ENCODE data around the gene APLP2. TPM values are rescaled to one million over a fixed set of nuclear protein-coding genes. Genes with fewer than 3 reads are reported as not detected.

The APLP2 gene
- total RNA-seq, 1 experiment from 2014 or later: 345 TPM

- Mint-ChIP-seq H3K27ac (no peak overlapping the region), H3K4me1 (peaks cover 38% of the 10 kb centered on the region), H3K4me3 (no peak overlapping the region), H3K9me3 (no peaks in the 10 kb centered on the region), H3K27me3 (ENCODE audit: low read depth) (peaks cover 37% of the 10 kb centered on the region), H3K36me3 (no peaks in the 10 kb centered on the region)
- no peak for ATAC-seq
- POLR2A ChIA-PET: no interaction called here
- no peak for DNase-seq (ENCODE audit: low spot score)
- CTCF ChIA-PET: interaction anchor here (0.6 to 2.2 kb wide), 4 partner anchors 10 to 1379 kb away, joined by 3 to 17 read pairs (median 3); no protein-coding TSS in a partner anchor
- no peak for TF ChIP-seq FOXJ3 (CRISPR knock-in tag; IDR thresholded peaks at IDR 0.05; ENCODE audit: borderline replicate concordance)
- TF ChIP-seq, protein P1, sequence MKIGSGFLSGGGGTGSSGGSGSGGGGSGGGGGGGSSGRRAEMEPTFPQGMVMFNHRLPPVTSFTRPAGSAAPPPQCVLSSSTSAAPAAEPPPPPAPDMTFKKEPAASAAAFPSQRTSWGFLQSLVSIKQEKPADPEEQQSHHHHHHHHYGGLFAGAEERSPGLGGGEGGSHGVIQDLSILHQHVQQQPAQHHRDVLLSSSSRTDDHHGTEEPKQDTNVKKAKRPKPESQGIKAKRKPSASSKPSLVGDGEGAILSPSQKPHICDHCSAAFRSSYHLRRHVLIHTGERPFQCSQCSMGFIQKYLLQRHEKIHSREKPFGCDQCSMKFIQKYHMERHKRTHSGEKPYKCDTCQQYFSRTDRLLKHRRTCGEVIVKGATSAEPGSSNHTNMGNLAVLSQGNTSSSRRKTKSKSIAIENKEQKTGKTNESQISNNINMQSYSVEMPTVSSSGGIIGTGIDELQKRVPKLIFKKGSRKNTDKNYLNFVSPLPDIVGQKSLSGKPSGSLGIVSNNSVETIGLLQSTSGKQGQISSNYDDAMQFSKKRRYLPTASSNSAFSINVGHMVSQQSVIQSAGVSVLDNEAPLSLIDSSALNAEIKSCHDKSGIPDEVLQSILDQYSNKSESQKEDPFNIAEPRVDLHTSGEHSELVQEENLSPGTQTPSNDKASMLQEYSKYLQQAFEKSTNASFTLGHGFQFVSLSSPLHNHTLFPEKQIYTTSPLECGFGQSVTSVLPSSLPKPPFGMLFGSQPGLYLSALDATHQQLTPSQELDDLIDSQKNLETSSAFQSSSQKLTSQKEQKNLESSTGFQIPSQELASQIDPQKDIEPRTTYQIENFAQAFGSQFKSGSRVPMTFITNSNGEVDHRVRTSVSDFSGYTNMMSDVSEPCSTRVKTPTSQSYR (CRISPR knock-in tag; IDR thresholded peaks at IDR 0.05): no peak
- TF ChIP-seq, protein P2, sequence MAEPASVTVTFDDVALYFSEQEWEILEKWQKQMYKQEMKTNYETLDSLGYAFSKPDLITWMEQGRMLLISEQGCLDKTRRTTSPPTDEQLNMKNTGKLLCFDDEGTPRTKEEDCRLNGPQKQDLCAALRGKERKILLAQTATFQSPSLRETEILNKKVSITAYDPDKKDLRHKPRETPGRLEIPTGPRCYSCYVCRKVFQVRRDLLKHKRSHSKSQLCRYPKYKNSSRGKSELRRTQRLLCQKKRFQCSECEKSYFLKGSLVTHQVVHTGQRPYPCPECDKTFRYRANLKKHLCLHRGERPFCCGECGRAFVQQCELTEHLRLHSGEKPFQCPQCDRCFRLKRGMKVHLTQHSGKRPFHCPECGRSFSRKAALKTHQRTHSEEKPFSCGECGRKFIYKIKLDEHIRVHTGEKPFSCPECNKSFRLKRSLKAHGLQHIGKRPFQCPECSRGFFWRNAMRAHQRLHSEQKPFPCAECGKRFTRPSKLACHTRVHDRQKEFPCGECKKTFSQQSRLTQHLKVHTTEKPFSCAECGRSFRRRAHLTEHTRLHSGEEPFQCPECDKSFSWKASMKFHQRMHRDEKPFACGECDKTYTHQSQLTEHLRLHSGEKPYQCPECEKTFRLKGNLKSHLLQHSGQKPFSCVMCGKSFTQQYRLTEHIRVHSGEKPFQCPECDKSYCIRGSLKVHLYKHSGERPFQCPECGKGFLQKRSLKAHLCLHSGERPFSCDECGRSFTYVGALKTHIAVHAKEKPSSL (CRISPR knock-in tag; conservative IDR thresholded peaks at IDR 0.05): no peak
- TF ChIP-seq SP1 (CRISPR knock-in tag; conservative IDR thresholded peaks at IDR 0.05): no peak
These were observed 86.7 kb downstream of the APLP2 start for GRCh38 chr11:130156108-130157022.

DNA sequence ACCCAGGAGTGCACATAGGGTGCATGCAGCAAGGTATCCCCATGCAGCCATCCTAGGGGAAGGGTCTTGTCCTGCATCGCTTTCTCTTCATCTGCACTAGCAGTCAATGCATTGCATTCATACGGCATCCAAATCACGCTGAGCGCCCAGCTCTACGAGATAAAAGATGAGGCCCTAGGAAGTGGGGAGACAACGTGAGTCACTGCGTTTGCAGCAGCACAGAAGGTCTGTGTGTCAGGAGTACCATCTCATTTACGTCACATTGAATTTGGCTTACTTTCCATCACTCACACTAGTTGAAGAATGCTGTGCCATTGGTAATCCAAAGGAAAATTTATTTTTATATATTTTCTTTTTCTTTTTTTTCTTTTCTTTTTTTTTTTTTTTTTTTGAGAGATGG, 87.4 kb downstream of the APLP2 start:
- Mint-ChIP-seq H3K27ac (no peak overlapping the region), H3K4me1 (peaks cover 45% of the 10 kb centered on the region), H3K9me3 (no peaks in the 10 kb centered on the region), H3K27me3 (ENCODE audit: low read depth) (peaks cover 45% of the 10 kb centered on the region), H3K4me3 (no peak overlapping the region), H3K36me3 (no peaks in the 10 kb centered on the region)
- DNase-seq (ENCODE audit: low spot score) (no peak), ATAC-seq (no peak)
- CTCF ChIA-PET: interaction anchor here (0.6 to 5.1 kb wide), 3 partner anchors 11 to 1379 kb away, joined by 3 to 34 read pairs (median 3); no protein-coding TSS in a partner anchor
- TF ChIP-seq PRRX2 (CRISPR knock-in tag; IDR thresholded peaks at IDR 0.05): no peak
- no peak for TF ChIP-seq FOXJ3 (CRISPR knock-in tag; IDR thresholded peaks at IDR 0.05; ENCODE audit: borderline replicate concordance)
- no peak for TF ChIP-seq TEAD1 (CRISPR knock-in tag; IDR thresholded peaks at IDR 0.05)
- TF ChIP-seq AFF4 (CRISPR knock-in tag; IDR thresholded peaks at IDR 0.05; ENCODE audit: borderline replicate concordance): no peak
- no peak for TF ChIP-seq RORB (CRISPR knock-in tag; IDR thresholded peaks at IDR 0.05)
- no peak for TF ChIP-seq SMAD3 (CRISPR knock-in tag; IDR thresholded peaks at IDR 0.05; ENCODE audit: borderline replicate concordance)
- no peak for TF ChIP-seq ZNF317 (CRISPR knock-in tag; IDR thresholded peaks at IDR 0.05; ENCODE audit: borderline replicate concordance, low read depth)
- TF ChIP-seq PRDM15 (CRISPR knock-in tag; IDR thresholded peaks at IDR 0.05): no peak
- no peak for TF ChIP-seq ZNF219 (CRISPR knock-in tag; IDR thresholded peaks at IDR 0.05; ENCODE audit: borderline replicate concordance)
- TF ChIP-seq, protein P3, sequence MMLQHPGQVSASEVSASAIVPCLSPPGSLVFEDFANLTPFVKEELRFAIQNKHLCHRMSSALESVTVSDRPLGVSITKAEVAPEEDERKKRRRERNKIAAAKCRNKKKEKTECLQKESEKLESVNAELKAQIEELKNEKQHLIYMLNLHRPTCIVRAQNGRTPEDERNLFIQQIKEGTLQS (CRISPR knock-in tag; conservative IDR thresholded peaks at IDR 0.05): no peak
- no peak for TF ChIP-seq ZNF138 (CRISPR knock-in tag; conservative IDR thresholded peaks at IDR 0.05)
- TF ChIP-seq JUN (CRISPR knock-in tag; IDR thresholded peaks at IDR 0.05): no peak
- TF ChIP-seq, protein P4, sequence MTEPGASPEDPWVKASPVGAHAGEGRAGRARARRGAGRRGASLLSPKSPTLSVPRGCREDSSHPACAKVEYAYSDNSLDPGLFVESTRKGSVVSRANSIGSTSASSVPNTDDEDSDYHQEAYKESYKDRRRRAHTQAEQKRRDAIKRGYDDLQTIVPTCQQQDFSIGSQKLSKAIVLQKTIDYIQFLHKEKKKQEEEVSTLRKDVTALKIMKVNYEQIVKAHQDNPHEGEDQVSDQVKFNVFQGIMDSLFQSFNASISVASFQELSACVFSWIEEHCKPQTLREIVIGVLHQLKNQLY (CRISPR knock-in tag; IDR thresholded peaks at IDR 0.05): no peak
- POLR2A ChIA-PET: no interaction called here

All from WTC11 (cell line).